ENCODE measurements around the gene TAF11L6.
"Not testable (repeated sequence)": the region's sequence is repeated elsewhere in the genome, so short reads cannot be mapped to it uniquely, and the experiment has no call there.

The TAF11L6 gene

DNA sequence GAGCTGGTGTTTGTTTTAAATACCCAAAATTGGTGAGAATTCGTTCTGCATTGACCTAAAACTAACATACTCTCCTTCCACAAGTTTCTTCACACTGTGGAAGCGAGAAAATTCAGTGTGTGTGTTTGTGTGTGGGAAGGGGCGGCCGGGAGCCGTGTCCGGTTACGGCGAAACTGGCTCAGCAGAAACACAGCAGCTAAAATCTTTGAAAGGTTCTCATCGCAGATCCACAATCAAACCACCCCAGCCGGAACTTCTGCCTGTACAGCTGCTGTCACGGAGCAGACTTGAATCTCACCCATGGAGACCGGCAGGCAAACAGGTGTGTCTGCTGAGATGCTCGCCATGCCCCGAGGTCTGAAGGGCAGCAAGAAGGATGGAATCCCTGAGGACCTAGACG lies at the start of gene TAF11L6:
TSS of gene TAF11L6 (plus strand) at position 301 of the 400 bp plus-strand sequence.
- DNase-seq = not testable (repeated sequence)

DNA sequence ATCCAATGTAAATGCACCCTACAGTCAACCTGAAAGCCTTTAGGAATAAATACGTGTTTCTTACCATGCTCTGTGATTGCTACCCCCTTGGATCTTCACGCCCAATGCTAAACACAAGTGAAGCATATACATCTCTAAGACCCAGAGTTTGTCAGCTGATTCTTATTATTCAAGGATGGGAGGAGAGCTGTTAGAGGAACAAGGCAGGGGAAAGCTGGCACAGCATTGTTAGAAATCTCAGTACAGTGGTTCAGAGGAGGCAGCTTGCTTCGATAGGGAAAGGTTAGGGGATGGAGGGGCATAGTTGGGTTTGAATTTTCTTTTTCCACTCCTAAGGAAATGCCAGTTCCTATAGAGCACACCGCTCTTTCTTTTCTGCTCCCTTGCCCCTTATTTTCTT lies 47.1 kb upstream of the TAF11L6 start:
- DNase-seq = no peak

DNA sequence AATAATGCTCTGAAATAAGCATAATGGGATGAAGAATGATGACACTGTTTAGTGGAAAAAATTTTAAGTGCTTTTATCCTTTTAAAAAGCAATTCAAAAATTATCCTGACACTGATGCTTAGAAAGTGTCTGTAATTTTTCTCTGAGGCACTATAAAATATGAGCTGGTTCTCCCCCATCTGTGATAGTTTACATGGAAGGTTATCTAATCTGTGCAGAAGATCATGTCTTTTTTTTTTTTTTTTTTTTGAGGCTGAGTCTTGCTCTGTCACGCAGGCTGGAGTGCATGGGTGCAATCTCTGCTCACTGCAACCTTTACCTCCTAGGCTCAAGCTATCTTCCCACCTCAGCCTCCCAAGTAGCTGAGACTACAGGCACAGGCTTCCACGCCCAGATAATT lies 45.7 kb upstream of the TAF11L6 start:
- DNase-seq = no peak

DNA sequence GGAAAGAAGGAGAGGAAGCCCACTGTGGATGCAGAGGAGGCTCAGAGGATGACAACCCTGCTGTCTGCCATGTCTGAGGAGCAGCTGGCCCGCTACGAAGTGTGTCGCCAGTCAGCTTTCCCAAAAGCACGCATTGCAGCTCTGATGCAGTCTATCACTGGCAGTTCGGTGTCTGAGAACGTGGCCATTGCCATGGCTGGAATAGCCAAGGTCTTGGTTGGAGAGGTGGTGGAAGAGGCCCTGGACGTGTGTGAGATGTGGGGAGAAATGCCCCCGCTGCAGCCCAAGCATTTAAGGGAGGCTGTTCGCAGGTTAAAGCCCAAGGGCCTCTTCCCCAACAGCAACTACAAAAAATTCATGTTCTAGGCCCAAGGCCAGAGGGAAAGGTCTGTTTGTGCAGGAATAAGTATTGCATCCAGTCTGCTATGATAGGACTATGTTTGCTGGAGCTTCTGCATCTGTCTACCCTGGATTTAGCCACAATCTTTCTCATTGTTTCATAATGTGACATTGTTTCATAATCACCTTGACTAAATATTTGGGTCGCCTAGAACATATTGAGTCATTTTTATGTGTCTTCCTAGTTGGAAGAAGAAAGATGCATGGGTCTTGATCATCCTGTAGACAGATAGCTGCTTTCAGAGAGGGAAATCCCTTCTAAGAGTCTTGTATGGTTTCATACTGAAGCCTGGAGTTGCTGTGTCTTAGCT lies 41.9 kb upstream of the TAF11L6 start:
- DNase-seq = not testable (repeated sequence)

DNA sequence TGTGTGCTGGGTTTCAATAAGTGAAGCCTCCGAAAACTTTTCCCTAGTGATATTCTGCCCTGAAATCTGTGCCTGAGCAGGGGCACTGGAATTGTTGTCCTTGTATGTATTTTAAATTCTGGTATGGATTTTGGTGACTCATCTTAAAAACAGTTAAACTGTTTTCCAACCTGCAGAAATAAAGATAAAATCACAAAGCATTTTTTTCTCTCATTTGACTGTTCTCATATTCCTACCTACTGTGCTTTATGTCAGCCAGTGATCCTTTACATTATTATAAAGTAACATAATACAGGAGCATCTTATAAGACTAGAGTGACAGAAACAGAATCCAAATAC lies 41.3 kb upstream of the TAF11L6 start:
- no peak for DNase-seq

DNA sequence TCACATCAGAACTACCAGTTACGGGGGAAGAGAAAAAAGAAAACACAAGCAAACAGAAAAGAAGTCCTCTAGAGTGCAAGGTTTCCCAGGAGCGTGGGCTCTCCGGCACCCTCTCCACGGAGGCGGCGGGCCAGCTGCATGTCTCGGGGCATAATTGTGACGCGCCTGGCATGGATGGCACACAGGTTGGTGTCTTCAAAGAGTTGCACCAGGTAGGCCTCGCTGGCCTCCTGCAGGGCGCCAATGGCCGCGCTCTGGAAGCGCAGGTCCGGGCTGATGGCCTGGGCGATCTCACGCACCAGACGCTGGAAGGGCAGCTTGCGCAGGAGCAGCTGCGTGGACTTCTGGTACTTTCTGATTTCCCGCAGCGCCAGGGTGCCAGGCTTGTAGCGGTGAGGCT lies 37.2 kb upstream of the TAF11L6 start:
- not testable (repeated sequence) for DNase-seq

DNA sequence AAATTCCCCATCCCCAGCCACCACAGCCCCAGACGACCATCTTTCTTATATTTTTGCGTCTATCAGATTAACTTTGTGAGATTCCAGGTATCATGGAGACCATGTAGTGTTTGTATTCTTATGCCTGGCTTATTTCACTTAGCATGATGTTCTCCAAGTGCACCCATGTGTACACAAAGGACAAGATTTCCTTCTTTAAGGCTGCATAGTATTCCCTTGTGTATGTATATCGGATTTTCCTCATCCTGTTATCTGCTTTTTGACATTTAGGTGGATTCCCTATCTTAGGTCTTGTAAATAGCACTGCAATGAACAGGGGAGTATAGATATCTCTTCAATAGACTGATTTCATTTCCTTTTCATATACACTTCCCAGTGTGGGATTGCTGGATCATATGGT lies 35.7 kb upstream of the TAF11L6 start:
- no peak for DNase-seq

DNA sequence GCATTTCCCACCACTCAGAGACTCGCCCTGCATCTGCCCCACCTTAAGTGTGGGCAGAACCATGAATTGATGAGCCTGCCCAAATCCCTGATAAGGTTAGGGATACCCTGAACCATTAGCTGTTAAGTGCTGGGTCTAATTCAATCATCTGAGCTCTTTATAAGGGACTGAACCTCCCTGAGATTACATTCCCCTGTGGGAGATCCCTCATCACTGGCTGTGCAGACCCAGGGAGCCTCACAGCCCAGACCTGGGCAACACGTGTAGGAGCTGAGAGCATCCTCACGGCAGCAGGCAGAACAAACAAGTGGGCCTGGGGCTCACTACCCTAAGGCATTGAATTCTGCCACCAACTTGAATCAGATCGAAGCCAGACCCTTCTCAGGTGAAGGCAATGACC lies 31.0 kb upstream of the TAF11L6 start:
- DNase-seq = no peak

DNA sequence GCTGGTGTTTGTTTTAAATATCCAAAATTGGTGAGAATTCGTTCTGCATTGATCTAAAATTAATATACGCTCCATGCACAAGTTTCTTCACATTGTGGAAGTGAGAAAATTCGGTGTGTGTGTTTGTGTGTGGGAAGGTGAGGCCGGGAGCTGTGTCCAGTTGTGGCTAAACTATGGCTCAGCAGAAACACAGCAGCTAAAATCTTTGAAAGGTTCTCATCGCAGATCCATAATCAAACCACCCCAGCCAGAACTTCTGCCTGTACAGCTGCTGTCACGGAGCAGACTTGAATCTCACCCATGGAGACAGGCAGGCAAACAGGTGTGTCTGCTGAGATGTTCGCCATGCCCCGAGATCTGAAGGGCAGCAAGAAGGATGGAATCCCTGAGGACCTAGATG lies 30.5 kb upstream of the TAF11L6 start, which contains the start of gene TAF11L2:
TSS of gene TAF11L2 (plus strand) at position 301 of the 400 bp plus-strand sequence.
- not testable (repeated sequence) for DNase-seq

DNA sequence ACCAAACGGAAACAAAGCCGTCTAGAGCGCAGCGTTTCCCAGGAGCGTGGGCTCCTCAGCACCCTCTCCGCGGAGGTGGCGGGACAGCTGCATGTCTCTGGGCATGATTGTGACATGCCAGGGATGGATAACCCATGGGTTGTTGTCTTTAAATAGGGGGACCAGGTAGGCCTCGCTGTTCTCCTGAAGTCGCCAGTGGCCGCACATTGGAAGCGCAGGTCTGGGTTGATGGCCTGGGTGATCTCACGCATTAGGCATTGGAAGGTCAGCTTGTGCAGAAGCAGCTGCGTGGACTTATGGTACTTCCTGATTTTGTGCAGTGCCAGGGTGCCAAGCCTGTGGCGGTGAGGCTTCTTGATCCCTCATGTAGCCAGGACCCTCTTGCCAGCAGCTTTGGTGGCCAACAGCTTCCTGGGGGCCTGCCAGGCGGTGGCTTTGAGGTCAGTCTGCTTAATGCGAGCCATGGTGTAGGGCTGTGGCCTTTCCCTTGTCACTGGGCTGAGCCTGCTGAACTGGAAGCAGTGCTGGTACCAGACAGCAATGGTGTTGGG lies 16.6 kb upstream of the TAF11L6 start:
- no peak for DNase-seq

DNA sequence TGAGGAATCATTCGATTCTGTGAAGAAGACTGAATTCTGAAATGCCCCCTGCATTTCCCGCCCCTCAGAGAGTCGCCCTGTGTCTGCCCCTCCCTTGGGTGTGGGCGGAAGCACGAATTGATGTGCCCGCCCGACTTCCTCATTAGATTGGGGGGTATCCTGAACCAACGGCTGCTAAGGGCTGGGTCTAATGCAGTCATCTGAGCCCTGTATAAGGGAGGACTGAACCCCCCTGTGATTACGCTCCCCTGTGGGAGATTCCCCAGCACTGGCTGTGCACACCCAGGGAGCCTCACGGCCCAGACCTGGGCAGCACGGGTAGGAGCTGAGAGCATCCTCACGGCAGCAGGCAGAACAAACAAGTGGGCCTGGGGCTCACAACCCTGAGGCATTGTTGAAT lies 10.9 kb upstream of the TAF11L6 start:
- not testable (repeated sequence) for DNase-seq

DNA sequence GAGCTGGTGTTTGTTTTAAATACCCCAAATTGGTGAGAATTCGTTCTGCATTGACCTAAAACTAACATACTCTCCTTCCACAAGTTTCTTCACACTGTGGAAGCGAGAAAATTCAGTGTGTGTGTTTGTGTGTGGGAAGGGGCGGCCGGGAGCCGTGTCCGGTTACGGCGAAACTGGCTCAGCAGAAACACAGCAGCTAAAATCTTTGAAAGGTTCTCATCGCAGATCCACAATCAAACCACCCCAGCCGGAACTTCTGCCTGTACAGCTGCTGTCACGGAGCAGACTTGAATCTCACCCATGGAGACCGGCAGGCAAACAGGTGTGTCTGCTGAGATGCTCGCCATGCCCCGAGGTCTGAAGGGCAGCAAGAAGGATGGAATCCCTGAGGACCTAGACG lies 10.4 kb upstream of the TAF11L6 start, which contains the start of gene TAF11L3:
TSS of gene TAF11L3 (plus strand) at position 301 of the 400 bp plus-strand sequence.
- not testable (repeated sequence) for DNase-seq

DNA sequence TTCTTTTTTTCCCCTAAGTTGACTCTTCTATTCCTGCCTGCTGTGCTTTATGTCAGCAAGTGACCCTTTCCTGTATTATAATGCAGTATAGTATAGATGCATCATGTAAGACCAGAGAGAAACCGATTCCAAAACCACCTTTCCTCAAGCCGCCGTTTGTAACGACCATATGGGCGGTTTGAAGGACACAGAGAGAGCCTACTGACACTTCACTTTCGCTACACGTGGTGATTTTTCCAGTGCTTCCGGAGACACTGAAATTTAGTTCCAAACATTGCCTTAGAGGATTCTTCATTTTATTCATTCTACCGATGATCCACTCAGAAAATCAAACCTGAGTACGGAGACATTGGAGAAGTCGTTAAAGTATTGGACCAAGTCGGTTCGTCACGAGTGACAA lies 9.0 kb upstream of the TAF11L6 start:
- DNase-seq = not testable (repeated sequence)

DNA sequence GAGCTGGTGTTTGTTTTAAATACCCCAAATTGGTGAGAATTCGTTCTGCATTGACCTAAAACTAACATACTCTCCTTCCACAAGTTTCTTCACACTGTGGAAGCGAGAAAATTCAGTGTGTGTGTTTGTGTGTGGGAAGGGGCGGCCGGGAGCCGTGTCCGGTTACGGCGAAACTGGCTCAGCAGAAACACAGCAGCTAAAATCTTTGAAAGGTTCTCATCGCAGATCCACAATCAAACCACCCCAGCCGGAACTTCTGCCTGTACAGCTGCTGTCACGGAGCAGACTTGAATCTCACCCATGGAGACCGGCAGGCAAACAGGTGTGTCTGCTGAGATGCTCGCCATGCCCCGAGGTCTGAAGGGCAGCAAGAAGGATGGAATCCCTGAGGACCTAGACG lies 7.0 kb upstream of the TAF11L6 start, which contains the start of gene TAF11L4:
TSS of gene TAF11L4 (plus strand) at position 301 of the 400 bp plus-strand sequence.
- not testable (repeated sequence) for DNase-seq

DNA sequence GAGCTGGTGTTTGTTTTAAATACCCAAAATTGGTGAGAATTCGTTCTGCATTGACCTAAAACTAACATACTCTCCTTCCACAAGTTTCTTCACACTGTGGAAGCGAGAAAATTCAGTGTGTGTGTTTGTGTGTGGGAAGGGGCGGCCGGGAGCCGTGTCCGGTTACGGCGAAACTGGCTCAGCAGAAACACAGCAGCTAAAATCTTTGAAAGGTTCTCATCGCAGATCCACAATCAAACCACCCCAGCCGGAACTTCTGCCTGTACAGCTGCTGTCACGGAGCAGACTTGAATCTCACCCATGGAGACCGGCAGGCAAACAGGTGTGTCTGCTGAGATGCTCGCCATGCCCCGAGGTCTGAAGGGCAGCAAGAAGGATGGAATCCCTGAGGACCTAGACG lies 3.5 kb upstream of the TAF11L6 start, which contains the start of gene TAF11L5:
TSS of gene TAF11L5 (plus strand) at position 301 of the 400 bp plus-strand sequence.
- DNase-seq = not testable (repeated sequence)

DNA sequence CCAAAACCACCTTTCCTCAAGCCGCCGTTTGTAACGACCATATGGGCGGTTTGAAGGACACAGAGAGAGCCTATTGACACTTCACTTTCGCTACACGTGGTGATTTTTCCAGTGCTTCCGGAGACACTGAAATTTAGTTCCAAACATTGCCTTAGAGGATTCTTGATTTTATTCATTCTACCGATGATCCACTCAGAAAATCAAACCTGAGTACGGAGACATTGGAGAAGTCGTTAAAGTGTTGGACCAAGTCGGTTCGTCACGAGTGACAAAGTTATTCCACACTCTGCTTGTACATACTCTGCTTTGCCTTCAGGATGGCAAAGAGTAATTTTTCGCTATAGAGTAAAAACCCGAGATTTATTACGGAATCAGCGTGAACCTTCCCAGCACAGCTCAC lies 2.0 kb upstream of the TAF11L6 start:
- DNase-seq = peak; percentile 31

Data from activated CD4-positive, alpha-beta T cell treated with anti-CD3 and anti-CD28 coated beads, Interleukin-10, Interleukin-2, amounts not matched to agents 100 ng/mL and 50 ng/mL, durations not matched to agents 16 hours and 8 hours (primary cell).